RWPE1 (cell line): ENCODE data around the gene LSM4.

Experiments used
- CTCF ChIA-PET: fragments of 350-600 bp; sonication (Branson Sonifier 250); formaldehyde crosslinking; extraction: SDS; loops from one replicate; lab custom pipeline; 2021; lab: Yijun Ruan, JAX
- POLR2A ChIA-PET: fragments of 400-600 bp; formaldehyde crosslinking; extraction: SDS; loops from one replicate; lab custom pipeline; 2020; ENCODE audit warnings: antibody characterized with exemption; ENCODE audit not compliant: low non-redundant PET; lab: Yijun Ruan, JAX
- DNase-seq: peaks from one replicate; pipeline ENCODE4 v3.0.0; 2012; ENCODE audit warnings: low spot score
- H3K27ac ChIP-seq: fragments of 450-650 bp; 2 replicates; pipeline ENCODE4 v1.5.1; 2017
- TF ChIP-seq, protein P1 (sequence below): fragments of 450-650 bp; conservative IDR thresholded peaks from 2 replicates; pipeline ENCODE4 v1.5.1; 2017; ENCODE audit warnings: low read depth, mild to moderate bottlenecking

Gene LSM4

DNA sequence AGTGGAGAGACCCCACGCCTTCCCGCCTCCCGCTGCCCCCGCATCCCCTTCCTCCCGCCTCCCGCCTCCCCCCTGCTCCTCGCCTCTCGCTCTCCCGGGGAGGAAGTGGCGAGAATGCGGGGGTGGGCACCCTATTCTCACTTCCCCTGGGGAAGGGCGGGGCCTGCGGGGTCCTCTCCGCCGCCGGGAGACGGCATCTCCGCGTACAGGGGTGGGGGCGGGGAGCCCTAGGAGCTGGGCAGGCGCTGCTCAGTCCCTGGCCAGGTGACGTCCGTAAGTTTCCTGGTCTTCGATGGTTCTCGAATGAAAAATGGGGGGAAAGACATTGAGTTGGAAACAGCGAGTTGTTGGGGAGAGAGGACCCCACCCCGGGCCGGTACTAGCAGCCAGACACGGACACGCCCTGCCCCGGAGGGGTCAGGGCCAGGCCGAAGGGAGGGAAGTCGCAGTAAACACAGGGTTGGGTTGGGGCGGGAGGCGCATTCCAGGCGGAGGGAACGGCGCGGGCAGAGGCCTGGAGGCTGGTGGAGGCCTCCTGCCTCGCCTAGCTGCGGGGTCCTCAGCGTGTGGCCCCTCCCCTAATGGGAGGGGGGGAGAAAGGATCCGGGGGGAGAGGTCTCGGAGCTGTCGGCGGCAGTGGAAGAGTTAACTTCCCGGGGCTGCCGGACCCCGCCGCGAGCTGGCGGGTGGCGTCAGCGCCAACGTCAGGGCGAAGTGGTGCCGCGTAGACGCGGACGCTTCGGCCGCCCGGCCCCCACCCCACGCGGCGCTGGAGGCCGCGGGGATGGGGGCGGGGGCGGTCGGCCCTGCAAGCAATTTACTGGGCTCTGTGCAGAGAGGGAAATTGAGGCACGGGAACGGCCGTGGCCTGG, 31.1 kb downstream of the LSM4 start:
- ChIA-PET POLR2A (interaction anchor here (0.6 to 1.7 kb wide), 4 partner anchors 10 to 137 kb away, joined by 3 to 9 read pairs (median 8); partner anchors contain the start of gene JUND), CTCF (interaction anchor here (0.6 to 1.5 kb wide), 5 partner anchors 11 to 37 kb away, joined by 3 to 6 read pairs (median 5); no protein-coding TSS in a partner anchor)
- H3K27ac ChIP-seq: peak overlapping the region; percentile 91
- DNase-seq: peak; percentile 54
- TF ChIP-seq, protein P1, sequence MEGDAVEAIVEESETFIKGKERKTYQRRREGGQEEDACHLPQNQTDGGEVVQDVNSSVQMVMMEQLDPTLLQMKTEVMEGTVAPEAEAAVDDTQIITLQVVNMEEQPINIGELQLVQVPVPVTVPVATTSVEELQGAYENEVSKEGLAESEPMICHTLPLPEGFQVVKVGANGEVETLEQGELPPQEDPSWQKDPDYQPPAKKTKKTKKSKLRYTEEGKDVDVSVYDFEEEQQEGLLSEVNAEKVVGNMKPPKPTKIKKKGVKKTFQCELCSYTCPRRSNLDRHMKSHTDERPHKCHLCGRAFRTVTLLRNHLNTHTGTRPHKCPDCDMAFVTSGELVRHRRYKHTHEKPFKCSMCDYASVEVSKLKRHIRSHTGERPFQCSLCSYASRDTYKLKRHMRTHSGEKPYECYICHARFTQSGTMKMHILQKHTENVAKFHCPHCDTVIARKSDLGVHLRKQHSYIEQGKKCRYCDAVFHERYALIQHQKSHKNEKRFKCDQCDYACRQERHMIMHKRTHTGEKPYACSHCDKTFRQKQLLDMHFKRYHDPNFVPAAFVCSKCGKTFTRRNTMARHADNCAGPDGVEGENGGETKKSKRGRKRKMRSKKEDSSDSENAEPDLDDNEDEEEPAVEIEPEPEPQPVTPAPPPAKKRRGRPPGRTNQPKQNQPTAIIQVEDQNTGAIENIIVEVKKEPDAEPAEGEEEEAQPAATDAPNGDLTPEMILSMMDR: no peak

DNA sequence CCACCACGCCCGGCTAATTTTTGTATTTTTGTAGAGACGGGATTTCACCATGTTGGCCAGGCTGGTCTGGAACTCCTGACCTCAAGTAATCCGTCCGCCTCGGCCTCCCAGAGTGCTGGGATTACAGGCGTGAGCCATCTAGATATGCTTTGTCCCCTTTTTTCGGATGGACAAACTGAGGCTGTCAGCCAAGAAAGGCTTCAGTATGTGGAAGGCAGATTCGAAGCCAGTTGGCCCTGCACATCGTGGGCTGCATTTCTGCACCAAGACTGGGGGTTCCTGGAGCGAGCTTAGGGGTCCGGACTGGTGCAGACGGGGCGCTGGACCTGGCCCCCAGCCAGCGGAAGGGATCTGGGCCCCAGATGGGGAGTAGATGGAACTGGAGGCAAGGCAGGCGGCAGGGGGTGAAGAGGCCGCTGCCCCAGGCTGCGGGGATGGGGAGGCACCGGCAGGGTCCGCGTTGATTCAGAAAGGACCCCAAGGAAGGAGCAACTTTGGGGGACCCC, 31.8 kb downstream of the LSM4 start:
- H3K27ac ChIP-seq: peak overlapping the region; percentile 91
- POLR2A ChIA-PET: interaction anchor here (0.9 kb wide), 1 partner anchor 9 kb away, joined by 6 read pairs; no protein-coding TSS in a partner anchor
- CTCF ChIA-PET: no interaction called here
- no peak for DNase-seq
- TF ChIP-seq, protein P1: no peak

DNA sequence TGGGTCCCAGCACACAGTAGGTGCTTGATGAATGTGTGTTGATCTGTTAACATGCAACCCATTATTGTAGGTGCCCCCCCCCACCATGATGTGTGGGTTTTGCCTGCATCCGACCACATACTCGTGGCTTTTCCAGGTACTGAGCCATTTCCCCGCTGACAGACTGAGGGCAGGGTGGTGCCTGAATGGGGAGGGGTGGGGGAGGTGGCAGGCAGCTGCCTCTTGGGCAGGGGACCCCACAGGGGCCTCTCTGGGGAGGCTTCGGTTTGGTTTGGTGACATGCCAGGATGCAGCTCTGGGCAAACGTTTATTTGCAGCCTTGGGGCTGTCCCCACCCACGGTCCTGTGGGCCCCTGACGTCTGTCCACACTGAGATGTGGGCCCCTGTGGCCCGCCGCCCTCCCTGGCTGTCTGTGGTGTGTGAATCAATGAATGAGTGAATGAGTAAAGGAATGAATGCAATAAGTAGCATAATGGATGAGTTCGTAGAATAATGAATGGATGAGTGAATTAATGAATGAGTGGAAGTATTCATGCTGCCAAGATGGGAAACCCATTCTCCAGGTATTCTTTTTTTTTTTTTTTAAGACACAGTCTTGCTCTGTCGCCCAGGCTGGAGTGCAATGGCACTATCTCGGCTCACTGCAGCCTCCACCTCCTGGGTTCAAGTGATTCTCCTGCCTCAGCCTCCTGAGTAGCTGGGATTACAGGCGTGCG, 32.4 kb downstream of the LSM4 start:
- ChIA-PET CTCF (no interaction called here), POLR2A (no interaction called here)
- no peak for DNase-seq
- TF ChIP-seq, protein P1: no peak
- peak overlapping the region; percentile 91 for H3K27ac ChIP-seq

DNA sequence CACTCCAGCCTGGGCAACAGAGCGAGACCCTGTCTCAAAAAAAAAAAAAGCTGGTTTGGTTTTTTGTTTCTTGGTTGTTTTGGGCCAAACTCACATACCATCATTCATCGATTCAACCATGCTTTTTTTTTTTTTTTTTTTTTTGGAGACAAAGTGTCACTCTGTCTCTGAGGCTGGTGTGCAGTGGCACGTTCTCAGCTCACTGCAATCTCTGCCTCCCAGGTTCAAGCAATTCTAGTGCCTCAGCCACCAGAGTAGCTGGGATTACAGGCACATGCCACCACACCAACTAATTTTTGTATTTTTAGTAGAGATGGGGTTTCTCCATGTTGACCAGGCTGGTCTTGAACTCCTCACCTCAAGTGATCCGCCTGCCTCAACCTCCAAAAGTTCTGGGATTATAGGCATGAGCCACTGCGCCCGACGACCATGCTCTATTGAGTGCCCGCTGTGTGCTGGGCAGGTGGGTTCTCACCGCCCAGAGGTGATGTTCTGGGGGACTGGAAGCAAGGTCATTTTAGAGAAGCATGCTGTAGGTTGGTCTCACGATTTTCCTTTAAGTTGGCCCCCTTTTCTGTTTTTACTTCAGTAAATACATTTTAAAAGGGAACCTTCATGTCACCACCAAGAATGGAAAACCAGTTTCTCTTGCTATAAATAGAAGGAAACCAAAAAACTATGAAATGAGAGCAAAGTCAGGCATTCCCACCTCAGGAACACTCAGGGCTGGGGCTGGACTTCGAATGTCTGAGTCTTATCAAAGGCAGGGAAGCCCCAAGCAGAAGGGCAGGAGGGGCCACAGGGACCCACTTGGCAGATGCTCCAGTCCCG, 33.2 kb downstream of the LSM4 start:
- no peak for DNase-seq
- H3K27ac ChIP-seq: peak overlapping the region; percentile 91
- TF ChIP-seq, protein P1: no peak
- ChIA-PET POLR2A (interaction anchor here (0.6 kb wide), 1 partner anchor 33 kb away, joined by 3 read pairs; no protein-coding TSS in a partner anchor), CTCF (interaction anchor here (0.6 kb wide), 1 partner anchor 541 kb away, joined by 3 read pairs; no protein-coding TSS in a partner anchor)

DNA sequence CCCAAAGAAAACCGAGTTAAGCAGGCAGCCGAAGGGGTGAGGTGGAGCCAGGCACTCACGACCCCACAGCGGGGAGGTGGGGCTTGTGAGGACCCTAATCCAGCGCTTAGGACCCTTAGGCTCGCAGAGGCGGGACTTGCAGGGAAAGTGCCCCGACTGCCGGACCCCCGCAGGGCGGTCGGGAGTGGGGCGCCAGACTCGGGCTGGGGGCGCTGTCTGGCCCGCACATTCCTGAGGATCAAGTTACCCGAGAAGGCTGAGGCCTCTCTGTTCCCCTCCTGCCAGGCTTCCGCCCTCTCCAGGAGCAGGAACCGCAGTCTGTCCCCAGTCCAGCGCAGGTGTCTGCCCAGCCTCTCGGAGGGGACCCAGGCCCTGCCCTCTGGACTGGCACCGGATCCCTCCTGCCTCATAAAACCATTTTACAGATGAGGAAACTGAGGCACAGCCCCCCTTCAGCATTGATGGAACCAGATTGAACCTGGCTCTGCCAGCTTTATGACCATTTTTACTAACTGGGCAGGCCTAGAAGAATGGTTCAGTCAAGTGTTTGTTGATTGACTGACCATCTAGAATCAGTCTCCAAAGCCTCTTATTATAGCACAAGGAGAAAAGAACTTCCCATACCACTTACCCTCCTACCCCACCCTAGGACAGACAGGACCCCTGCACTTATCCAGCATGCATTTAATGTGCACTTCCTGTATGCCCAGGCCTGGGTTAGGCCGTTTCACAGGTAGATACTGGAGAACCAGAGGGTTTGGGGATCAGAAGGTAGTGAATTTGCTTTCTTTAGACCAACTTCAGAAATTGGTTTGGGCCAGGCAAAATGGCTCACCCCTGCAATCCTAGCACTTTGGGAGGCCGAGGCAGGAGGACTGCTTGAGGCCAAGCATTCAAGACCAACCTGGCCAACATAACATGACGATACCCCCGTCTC, 34.8 kb downstream of the LSM4 start:
- ChIA-PET CTCF (no interaction called here), POLR2A (no interaction called here)
- peak overlapping the region; percentile 51 for H3K27ac ChIP-seq
- DNase-seq: no peak
- TF ChIP-seq, protein P1: no peak
